ENCODE measurements around the gene GRAMD1A. TPM values are rescaled to one million over a fixed set of nuclear protein-coding genes. Genes with fewer than 3 reads are reported as not detected.
"Not testable (repeated sequence)": the region's sequence is repeated elsewhere in the genome, so short reads cannot be mapped to it uniquely, and the experiment has no call there.

The GRAMD1A gene
- total and polyA plus RNA-seq, 4 experiments from 2014 or later, result 16.3 to 221 (median 130) TPM

DNA sequence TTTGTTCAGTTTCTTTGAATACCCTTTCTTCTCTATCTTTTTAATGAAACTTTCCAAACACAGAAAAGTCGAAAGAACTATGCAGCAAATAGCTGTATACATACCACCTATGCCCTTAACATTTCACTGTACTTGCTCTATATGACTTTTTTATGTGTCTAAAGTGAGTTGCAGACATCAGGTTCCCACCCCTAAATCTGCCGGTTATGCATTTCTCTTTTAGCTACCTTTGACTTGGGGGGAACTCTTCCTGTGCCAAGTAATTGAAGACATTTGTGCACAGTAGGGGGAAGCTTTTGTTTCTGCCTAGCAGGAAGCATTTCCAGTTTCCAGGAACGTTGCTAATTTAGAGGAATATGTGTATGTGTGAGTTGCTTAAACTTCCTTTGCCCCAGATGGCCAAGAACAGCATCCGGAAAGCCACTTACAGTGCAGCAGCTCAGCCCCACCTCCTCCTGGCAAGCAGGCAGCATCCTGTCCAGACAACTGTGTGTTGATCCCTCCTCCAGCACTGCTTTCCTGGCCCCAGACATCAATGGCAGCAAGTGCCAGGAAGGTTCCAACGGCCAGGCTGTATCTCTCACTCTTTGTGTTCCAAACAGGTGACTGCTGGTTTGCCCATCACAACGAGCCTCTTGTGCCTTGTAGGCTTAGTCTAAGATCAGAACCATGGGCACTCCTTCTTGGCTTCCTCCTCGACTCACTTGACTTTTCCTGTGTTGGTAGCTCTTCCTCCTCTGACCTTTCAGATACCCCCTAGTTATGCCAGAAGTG, 14.7 kb upstream of the GRAMD1A start:
- POLR2A ChIA-PET (ENCODE audit: partially characterized antibody), result interaction anchor here (0.9 to 3.2 kb wide), 5 partner anchors 11 to 29 kb away, joined by 3 to 26 read pairs (median 13); partner anchors contain the start of gene GRAMD1A
- CTCF ChIA-PET (ENCODE audit: partially characterized antibody), result interaction anchor here (0.8 to 2.7 kb wide), 5 partner anchors 13 to 59 kb away, joined by 3 to 21 read pairs (median 5); partner anchors contain the start of gene ZNF792
- peaks cover 12 to 19% (median 13%) of the 10 kb centered on the region in 4 donors for H3K4me1 Mint-ChIP-seq

DNA sequence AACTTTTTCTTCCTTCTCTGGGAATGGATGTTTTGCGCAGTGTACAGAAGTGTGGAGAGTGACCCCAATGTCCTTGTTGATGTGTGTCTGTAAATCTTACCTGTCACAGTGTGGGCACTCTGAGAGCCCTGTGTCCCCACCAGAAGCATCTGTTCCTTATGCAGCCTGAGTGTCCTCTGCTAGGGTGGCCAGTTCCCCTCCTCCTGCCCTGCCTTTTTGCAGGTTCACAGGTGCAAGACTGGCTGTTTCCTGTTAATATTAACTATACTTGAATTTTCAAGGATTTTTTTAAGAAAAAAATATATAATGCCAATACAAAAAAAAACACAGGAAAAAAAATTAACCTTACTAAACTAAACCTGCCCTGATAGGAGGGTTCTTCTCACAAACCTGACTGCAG, 12.0 kb upstream of the GRAMD1A start:
- POLR2A ChIA-PET (ENCODE audit: partially characterized antibody), result no interaction called here
- H3K27me3 Mint-ChIP-seq, result no peaks in the 10 kb centered on the region
- no peak overlapping the region for H3K4me3 Mint-ChIP-seq
- CTCF ChIA-PET (ENCODE audit: partially characterized antibody), result interaction anchor here (1.2 kb wide), 1 partner anchor 25 kb away, joined by 3 read pairs; no protein-coding TSS in a partner anchor
- no peaks in the 10 kb centered on the region for H3K27me3 ChIP-seq (ENCODE audit: insufficient read depth, low read length)
- H3K9me3 Mint-ChIP-seq, result no peaks in the 10 kb centered on the region
- no peaks in the 10 kb centered on the region for H3K9me3 ChIP-seq (ENCODE audit: control insufficient read depth in 1 of 2, low read length in 2 of 2)
- H3K36me3 Mint-ChIP-seq, result no peaks in the 10 kb centered on the region
- no peak overlapping the region for H3K4me3 ChIP-seq (ENCODE audit: low read length in 2 of 2)
- no peak for DNase-seq
- H3K4me1 ChIP-seq (ENCODE audit: insufficient read depth, low read length), result peaks cover 10% of the 10 kb centered on the region
- intact Hi-C loops (cut with micrococcal nuclease), result no loop called here
- peaks cover 14 to 38% (median 17%) of the 10 kb centered on the region in 4 donors for H3K4me1 Mint-ChIP-seq
- no peak overlapping the region for H3K27ac Mint-ChIP-seq
- H3K36me3 ChIP-seq (ENCODE audit: insufficient read depth, low read length), result no peaks in the 10 kb centered on the region
- no peak overlapping the region for H3K27ac ChIP-seq (ENCODE audit: low read depth, low read length)

More for the DNA sequence above, 14.7 kb upstream of the GRAMD1A start:
- H3K9me3 ChIP-seq (ENCODE audit: control insufficient read depth in 1 of 2, low read length in 2 of 2), result no peaks in the 10 kb centered on the region
- Mint-ChIP-seq H3K4me3 (peak overlapping the region; percentile 7 to 66 (median 50)), H3K27ac (peak overlapping the region in 6 of 7 donors; percentile 19 to 83 (median 60)), H3K9me3 (no peaks in the 10 kb centered on the region), H3K36me3 (no peaks in the 10 kb centered on the region), H3K27me3 (peaks cover 0 to 2% of the 10 kb centered on the region in 2 donors)
- DNase-seq, result peak in 1 of 5 donors; percentile 15
- H3K36me3 ChIP-seq (ENCODE audit: insufficient read depth, low read length), result no peaks in the 10 kb centered on the region
- intact Hi-C loops (cut with micrococcal nuclease), result no loop called here
- no peak overlapping the region for H3K27ac ChIP-seq (ENCODE audit: low read depth, low read length)
- H3K4me3 ChIP-seq (ENCODE audit: low read length in 2 of 2), result no peak overlapping the region
- no peaks in the 10 kb centered on the region for H3K27me3 ChIP-seq (ENCODE audit: insufficient read depth, low read length)
- peaks cover 10% of the 10 kb centered on the region for H3K4me1 ChIP-seq (ENCODE audit: insufficient read depth, low read length)

DNA sequence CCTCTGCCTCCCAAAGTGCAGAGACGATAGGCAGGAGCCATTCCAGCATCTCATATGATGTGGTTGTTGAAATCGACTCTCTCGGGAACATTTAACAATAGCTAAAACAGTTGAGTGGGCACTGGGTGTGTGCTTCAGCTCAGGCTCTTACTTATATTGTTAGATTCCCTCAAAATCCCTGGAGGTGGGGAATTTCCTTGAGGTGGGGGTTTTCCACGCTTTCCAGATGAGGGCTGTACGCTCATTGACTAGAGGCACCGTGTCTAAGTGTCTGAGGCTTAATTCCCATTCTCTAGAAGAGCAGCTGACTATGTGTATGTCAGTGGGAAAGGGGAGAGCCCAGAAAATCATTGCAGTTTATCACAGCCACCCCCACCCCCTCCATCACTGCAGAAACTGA, 10.8 kb upstream of the GRAMD1A start:
- POLR2A ChIA-PET (ENCODE audit: partially characterized antibody), result interaction anchor here (1.3 to 4.8 kb wide), 2 partner anchors 12 to 14 kb away, joined by 4 to 28 read pairs; partner anchors contain the start of gene GRAMD1A
- H3K4me3 Mint-ChIP-seq, result no peak overlapping the region
- no peaks in the 10 kb centered on the region for H3K36me3 Mint-ChIP-seq
- Histone ChIP-seq H3K4me3 (ENCODE audit: low read length in 2 of 2) (no peak overlapping the region), H3K4me1 (ENCODE audit: insufficient read depth, low read length) (peaks cover 10% of the 10 kb centered on the region), H3K27ac (ENCODE audit: low read depth, low read length) (no peak overlapping the region), H3K27me3 (ENCODE audit: insufficient read depth, low read length) (no peaks in the 10 kb centered on the region), H3K36me3 (ENCODE audit: insufficient read depth, low read length) (no peaks in the 10 kb centered on the region), H3K9me3 (ENCODE audit: control insufficient read depth in 1 of 2, low read length in 2 of 2) (no peaks in the 10 kb centered on the region)
- H3K4me1 Mint-ChIP-seq, result peaks cover 14 to 44% (median 20%) of the 10 kb centered on the region in 4 donors
- H3K27ac Mint-ChIP-seq, result no peak overlapping the region
- H3K9me3 Mint-ChIP-seq, result no peaks in the 10 kb centered on the region
- CTCF ChIA-PET (ENCODE audit: partially characterized antibody), result interaction anchor here (0.6 to 2.1 kb wide), 4 partner anchors 9 to 645 kb away, joined by 3 to 7 read pairs (median 4); no protein-coding TSS in a partner anchor
- intact Hi-C loops (cut with micrococcal nuclease), result no loop called here
- DNase-seq, result no peak
- H3K27me3 Mint-ChIP-seq, result no peaks in the 10 kb centered on the region

DNA sequence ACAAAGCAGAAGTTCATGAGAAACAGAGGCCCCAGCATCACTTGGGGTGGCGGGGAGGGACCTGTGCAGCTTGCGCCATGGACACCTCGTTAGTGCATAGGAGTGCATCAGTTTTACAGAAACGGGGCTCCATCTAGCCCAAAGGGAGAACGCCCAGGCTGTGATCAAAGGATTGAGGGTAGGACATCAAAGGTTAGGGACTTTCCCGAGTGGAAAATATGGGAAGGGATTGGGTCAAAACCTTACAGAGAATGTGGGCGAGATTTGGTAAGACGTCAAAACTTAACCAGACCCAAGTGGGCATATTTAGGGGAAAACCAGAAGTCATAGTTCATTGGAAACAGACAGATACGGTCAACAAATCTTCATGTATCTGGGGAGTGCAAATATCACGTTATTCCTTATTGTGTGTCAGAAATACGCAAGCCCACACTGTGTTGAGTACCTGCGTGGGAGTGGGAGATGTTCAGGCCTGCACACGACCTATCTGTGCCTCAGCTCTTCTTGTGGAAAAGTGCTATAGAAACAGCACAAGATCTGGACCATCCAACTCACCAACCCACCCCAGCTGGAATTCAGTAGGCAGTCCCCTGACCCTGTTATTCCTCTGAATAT, 9.4 kb upstream of the GRAMD1A start:
- POLR2A ChIA-PET (ENCODE audit: partially characterized antibody), result interaction anchor here (1.1 to 4.8 kb wide), 3 partner anchors 10 to 28 kb away, joined by 4 to 28 read pairs (median 6); partner anchors contain the start of gene GRAMD1A
- H3K36me3 Mint-ChIP-seq, result no peaks in the 10 kb centered on the region

GRCh38 chr19:34991542-34992333, 8.4 kb upstream of the GRAMD1A start:
- Histone ChIP-seq H3K9me3 (ENCODE audit: control insufficient read depth in 1 of 2, low read length in 2 of 2) (no peaks in the 10 kb centered on the region), H3K27ac (ENCODE audit: low read depth, low read length) (no peak overlapping the region), H3K4me3 (ENCODE audit: low read length in 2 of 2) (no peak overlapping the region), H3K27me3 (ENCODE audit: insufficient read depth, low read length) (no peaks in the 10 kb centered on the region), H3K36me3 (ENCODE audit: insufficient read depth, low read length) (no peaks in the 10 kb centered on the region), H3K4me1 (ENCODE audit: insufficient read depth, low read length) (peaks cover 13% of the 10 kb centered on the region)
- no peaks in the 10 kb centered on the region for H3K36me3 Mint-ChIP-seq
- DNase-seq, result no peak
- no peaks in the 10 kb centered on the region for H3K9me3 Mint-ChIP-seq
- no peaks in the 10 kb centered on the region for H3K27me3 Mint-ChIP-seq
- CTCF ChIA-PET (ENCODE audit: partially characterized antibody), result no interaction called here
- H3K4me1 Mint-ChIP-seq, result peaks cover 7 to 51% (median 19%) of the 10 kb centered on the region in 4 donors
- H3K4me3 Mint-ChIP-seq, result peak overlapping the region in 1 of 8 donors; percentile 57
- POLR2A ChIA-PET (ENCODE audit: partially characterized antibody), result interaction anchor here (1.3 to 4.8 kb wide), 3 partner anchors 9 to 23 kb away, joined by 3 to 28 read pairs (median 6); partner anchors contain the start of gene GRAMD1A
- intact Hi-C loops (cut with micrococcal nuclease), result no loop called here
- H3K27ac Mint-ChIP-seq, result peak overlapping the region in 2 of 7 donors; percentile 19 to 46

More for the DNA sequence above, 9.4 kb upstream of the GRAMD1A start:
- Histone ChIP-seq H3K27ac (ENCODE audit: low read depth, low read length) (no peak overlapping the region), H3K27me3 (ENCODE audit: insufficient read depth, low read length) (no peaks in the 10 kb centered on the region), H3K4me3 (ENCODE audit: low read length in 2 of 2) (no peak overlapping the region), H3K36me3 (ENCODE audit: insufficient read depth, low read length) (no peaks in the 10 kb centered on the region), H3K9me3 (ENCODE audit: control insufficient read depth in 1 of 2, low read length in 2 of 2) (no peaks in the 10 kb centered on the region), H3K4me1 (ENCODE audit: insufficient read depth, low read length) (peaks cover 5% of the 10 kb centered on the region)
- Mint-ChIP-seq H3K9me3 (no peaks in the 10 kb centered on the region), H3K27me3 (no peaks in the 10 kb centered on the region), H3K4me3 (no peak overlapping the region), H3K27ac (no peak overlapping the region), H3K4me1 (peaks cover 10 to 44% (median 14%) of the 10 kb centered on the region in 4 donors)
- CTCF ChIA-PET (ENCODE audit: partially characterized antibody), result interaction anchor here (2.1 kb wide), 1 partner anchor 19 kb away, joined by 7 read pairs; no protein-coding TSS in a partner anchor
- intact Hi-C loops (cut with micrococcal nuclease), result no loop called here
- no peak for DNase-seq

DNA sequence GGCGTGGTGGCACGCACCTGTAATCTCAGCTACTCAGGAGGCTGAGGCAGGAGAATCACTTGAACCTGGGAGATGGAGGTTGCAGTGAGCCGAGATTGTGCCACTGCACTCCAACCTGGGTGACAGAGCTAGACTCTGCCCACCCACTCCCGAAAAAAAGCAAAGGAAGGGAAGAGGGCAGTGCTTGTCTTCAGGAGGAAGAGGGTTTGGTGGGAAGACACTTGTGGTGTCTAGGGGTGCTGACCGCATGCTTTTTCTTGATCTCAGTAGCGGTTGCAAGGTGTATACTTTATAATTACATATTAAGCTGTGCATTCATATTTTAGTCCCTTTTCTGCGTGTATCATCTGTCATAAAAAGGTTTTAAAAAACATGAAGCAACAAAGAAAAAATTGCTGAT, 7.5 kb upstream of the GRAMD1A start:
- CTCF ChIA-PET (ENCODE audit: partially characterized antibody), result interaction anchor here (0.9 kb wide), 1 partner anchor 22 kb away, joined by 3 read pairs; no protein-coding TSS in a partner anchor
- H3K36me3 Mint-ChIP-seq; DNase-seq; H3K27me3 Mint-ChIP-seq; H3K27me3 ChIP-seq (ENCODE audit: insufficient read depth, low read length); intact Hi-C loops (cut with micrococcal nuclease); H3K4me3 ChIP-seq (ENCODE audit: low read length in 2 of 2); H3K9me3 Mint-ChIP-seq; H3K27ac ChIP-seq (ENCODE audit: low read depth, low read length); H3K9me3 ChIP-seq (ENCODE audit: control insufficient read depth in 1 of 2, low read length in 2 of 2); H3K27ac Mint-ChIP-seq; H3K36me3 ChIP-seq (ENCODE audit: insufficient read depth, low read length): not testable (repeated sequence)
- POLR2A ChIA-PET (ENCODE audit: partially characterized antibody), result interaction anchor here (1.3 to 4.8 kb wide), 2 partner anchors 8 to 14 kb away, joined by 3 to 28 read pairs; partner anchors contain the start of gene GRAMD1A
- peaks cover 21% of the 10 kb centered on the region for H3K4me1 ChIP-seq (ENCODE audit: insufficient read depth, low read length)
- Mint-ChIP-seq H3K4me3 (peak overlapping the region in 2 of 8 donors; percentile 57), H3K4me1 (peaks cover 15 to 58% (median 28%) of the 10 kb centered on the region in 4 donors)

Data from CD4-positive, alpha-beta memory T cell (primary cell).